Natural killer cell (primary cell): ENCODE data around the gene ABCG1. TPM values are rescaled to one million over a fixed set of nuclear protein-coding genes. Genes with fewer than 3 reads are reported as not detected.

Experiments used
- ATAC-seq, 3 donors: fragments of 150-1000 bp in 2 of 3; fragments of 200-7000 bp in 1 of 3; cut with Tn5 transposase; 1 replicate in 1 of 3; 2 replicates in 2 of 3; pipeline ENCODE4 v1.10.0; 2021; ENCODE audit warnings: mild to moderate bottlenecking in 2 of 3, moderate library complexity in 2 of 3
- DNase-seq, 2 donors: peaks; one replicate each; pipeline versions ENCODE4 v3.0.0 to v3.0.0-alpha.2; 2013 to 2021; ENCODE audit warnings: mixed read lengths in 1 of 2
- H3K27ac ChIP-seq: one replicate; pipeline ENCODE4 v1.5.1; 2013; ENCODE audit warnings: mild to moderate bottlenecking, low read length
- H3K27me3 ChIP-seq: one replicate; pipeline ENCODE4 v1.6.1; 2013; ENCODE audit warnings: low read length; ENCODE audit not compliant: control insufficient read depth, insufficient read depth
- H3K36me3 ChIP-seq: one replicate; pipeline ENCODE4 v1.6.1; 2013; ENCODE audit warnings: low read length; ENCODE audit not compliant: control insufficient read depth, insufficient read depth
- H3K4me1 ChIP-seq: one replicate; pipeline ENCODE4 v1.6.1; 2013; ENCODE audit warnings: low read length; ENCODE audit not compliant: control insufficient read depth, insufficient read depth
- H3K4me3 ChIP-seq: one replicate; pipeline ENCODE4 v1.5.1; 2013; ENCODE audit warnings: low read length
- H3K9me3 ChIP-seq: one replicate; pipeline ENCODE4 v1.6.1; 2013; ENCODE audit warnings: low read length; ENCODE audit not compliant: control insufficient read depth, insufficient read depth
- H3K27ac Mint-ChIP-seq, 2 donors: one replicate each; pipeline ENCODE4 v1.8.0; 2022; ENCODE audit warnings: mild to moderate bottlenecking in 2 of 2, mixed read lengths in 2 of 2, moderate library complexity in 1 of 2
- H3K27me3 Mint-ChIP-seq, 2 donors: one replicate each; pipeline ENCODE4 v1.8.0; 2022; ENCODE audit warnings: low read depth in 2 of 2, mixed read lengths in 2 of 2
- H3K36me3 Mint-ChIP-seq: one replicate; pipeline ENCODE4 v1.8.0; 2022; ENCODE audit warnings: mixed read lengths
- H3K4me1 Mint-ChIP-seq, 2 donors: one replicate each; pipeline ENCODE4 v1.8.0; 2022; ENCODE audit warnings: mixed read lengths in 2 of 2
- H3K4me3 Mint-ChIP-seq: one replicate; pipeline ENCODE4 v1.8.0; 2022; ENCODE audit warnings: mild to moderate bottlenecking, moderate library complexity, mixed read lengths
- H3K9me3 Mint-ChIP-seq, 2 donors: one replicate each; pipeline ENCODE4 v1.8.0; 2022; ENCODE audit warnings: mixed read lengths in 2 of 2
- CTCF ChIP-seq: fragments of 200-600 bp; IDR thresholded peaks from one replicate; pipeline ENCODE4 v1.8.0; 2022; ENCODE audit warnings: antibody characterized with exemption
- WGBS: methylation state at CpG from one replicate; pipeline ENCODE4 v1.1.7; 2013; ENCODE audit warnings: missing lambda C conversion rate; ENCODE audit not compliant: insufficient coverage; 5-methylcytosine and 5-hydroxymethylcytosine counted together
- intact Hi-C: fragments of 100-400 bp; cut with micrococcal nuclease; formaldehyde crosslinking; loops from one replicate; pipeline ENCODE4 v1.14.2; 2022
- total RNA-seq, 4 donors: library from RNA; stranded (reverse); fragments of 120-200 nt in 1 of 4; gene quantifications; one replicate each; pipeline versions ENCODE4 v1.2.3 to v1.2.4, GENCODE V29; 2013 to 2022

The ABCG1 gene
- total RNA-seq, 3 donors from 2014 or later (not counting 1 experiment from before 2014, with no cell fraction given): 10.4 to 14.7 (median 13.8) TPM

GRCh38 chr21:42183374-42184266 lies 35.3 kb upstream of the ABCG1 start:
- no peak overlapping the region for H3K27ac ChIP-seq

GRCh38 chr21:42186591-42186990 lies 32.3 kb upstream of the ABCG1 start:
- Histone ChIP-seq H3K4me3 (no peak overlapping the region), H3K4me1 (peaks cover 70% of the 10 kb centered on the region), H3K9me3 (no peaks in the 10 kb centered on the region), H3K27me3 (no peaks in the 10 kb centered on the region), H3K27ac (peak overlapping the region; percentile 11), H3K36me3 (no peaks in the 10 kb centered on the region)
- peaks cover 0 to 2% of the 10 kb centered on the region in 2 donors for H3K9me3 Mint-ChIP-seq
- H3K27ac Mint-ChIP-seq: peak overlapping the region; percentile 77 to 87
- TF ChIP-seq CTCF: no peak
- H3K36me3 Mint-ChIP-seq: no peaks in the 10 kb centered on the region
- no peak for DNase-seq
- peaks cover 60% of the 10 kb centered on the region in 2 donors for H3K4me1 Mint-ChIP-seq
- H3K27me3 Mint-ChIP-seq: no peaks in the 10 kb centered on the region
- WGBS: 95% methylated on average over 2 of the region's 2 CpGs
- ATAC-seq: no peak
- intact Hi-C loops: no loop called here
- peak overlapping the region; percentile 61 for H3K4me3 Mint-ChIP-seq

More at GRCh38 chr21:42183374-42184266, 35.3 kb upstream of the ABCG1 start:
- H3K4me3 ChIP-seq: no peak overlapping the region
- Mint-ChIP-seq H3K4me1 (peaks cover 34% of the 10 kb centered on the region in 2 donors), H3K27me3 (peaks cover under 1 to 2% of the 10 kb centered on the region in 2 donors), H3K4me3 (no peak overlapping the region), H3K27ac (no peak overlapping the region), H3K9me3 (peaks cover 0 to 2% of the 10 kb centered on the region in 2 donors), H3K36me3 (no peaks in the 10 kb centered on the region)
- no peaks in the 10 kb centered on the region for H3K9me3 ChIP-seq
- WGBS: 80% methylated on average over 6 of the region's 6 CpGs
- no peak for ATAC-seq
- H3K4me1 ChIP-seq: peaks cover 41% of the 10 kb centered on the region
- no peak for DNase-seq
- no peaks in the 10 kb centered on the region for H3K36me3 ChIP-seq
- intact Hi-C loops: no loop called here
- no peak for TF ChIP-seq CTCF
- H3K27me3 ChIP-seq: no peaks in the 10 kb centered on the region

- Mint-ChIP-seq H3K9me3 (peaks cover 0 to 2% of the 10 kb centered on the region in 2 donors), H3K36me3 (no peaks in the 10 kb centered on the region), H3K4me1 (peaks cover 75% of the 10 kb centered on the region in 2 donors), H3K4me3 (peak overlapping the region; percentile 22), H3K27ac (peak overlapping the region; percentile 77 to 87), H3K27me3 (no peaks in the 10 kb centered on the region)
- intact Hi-C loops: loop anchor here (1.0 kb wide), 2 partner anchors 32 to 45 kb away; no protein-coding TSS in a partner anchor
- Histone ChIP-seq H3K27ac (peak overlapping the region; percentile 89), H3K27me3 (no peaks in the 10 kb centered on the region), H3K9me3 (no peaks in the 10 kb centered on the region), H3K4me1 (peaks cover 81% of the 10 kb centered on the region), H3K4me3 (no peak overlapping the region), H3K36me3 (no peaks in the 10 kb centered on the region)
- peak; percentile 70 to 94 for DNase-seq
- 13% methylated on average over 8 of the region's 8 CpGs for WGBS
- ATAC-seq: peak; percentile 75 to 93 (median 83)
- TF ChIP-seq CTCF: no peak
Observed at GRCh38 chr21:42187976-42188653, 30.8 kb upstream of the ABCG1 start.
